Thoracic aorta (tissue), 2 donors: ENCODE results near the gene TXNRD2. TPM values are rescaled to one million over a fixed set of nuclear protein-coding genes. Genes with fewer than 3 reads are reported as not detected.

Experiments used
- ATAC-seq: fragments of 150-250 bp; one replicate; pipeline ENCODE4 v1.8.0; 2017; ENCODE audit warnings: low read depth; ENCODE audit not compliant: insufficient number of reproducible peaks, low FRiP score
- DNase-seq: peaks from one replicate; pipeline ENCODE4 v3.0.0-alpha.2; 2020; ENCODE audit warnings: low spot score
- H3K27ac ChIP-seq, 2 donors: fragments of 200-600 bp; sonication (generic); 1 replicate in 1 of 2; 2 replicates in 1 of 2; pipeline ENCODE4 v1.5.1; 2016; ENCODE audit warnings: mild to moderate bottlenecking in 2 of 2, moderate library complexity in 2 of 2
- H3K27me3 ChIP-seq: fragments of 200-600 bp; sonication (generic); replicated peaks from 2 replicates; pipeline ENCODE4 v1.6.0; 2016; ENCODE audit warnings: mild to moderate bottlenecking; ENCODE audit not compliant: insufficient read depth
- H3K36me3 ChIP-seq: fragments of 200-600 bp; sonication (generic); one replicate; pipeline ENCODE4 v1.5.1; 2016
- H3K4me1 ChIP-seq, 2 donors: fragments of 200-600 bp; sonication (generic); 1 replicate in 1 of 2; 2 replicates in 1 of 2; pipeline versions ENCODE4 v1.5.1 to v1.6.0; 2016; ENCODE audit warnings: low read depth in 2 of 2, mild to moderate bottlenecking in 1 of 2; ENCODE audit not compliant: control insufficient read depth in 1 of 2
- H3K4me3 ChIP-seq: fragments of 200-600 bp; sonication (generic); 2 replicates; pipeline ENCODE4 v1.5.1; 2016; ENCODE audit warnings: mild to moderate bottlenecking
- H3K9me3 ChIP-seq: fragments of 200-600 bp; sonication (generic); 2 replicates; pipeline ENCODE4 v1.5.1; 2016
- total RNA-seq, 2 donors: library from RNA; depleted of rRNA; stranded (reverse); fragments of >200 nt; gene quantifications; one replicate each; pipeline versions ENCODE4 v1.1.0 to v1.2.3, GENCODE V29; 2016
- TF ChIP-seq, protein P1 (sequence below): fragments of 200-600 bp; sonication (generic); IDR thresholded peaks from one replicate; pipeline ENCODE4 v1.5.1; 2019; ENCODE audit warnings: antibody characterized with exemption

TXNRD2 gene
- total RNA-seq, 2 donors from 2014 or later = 27.4 to 37.6 TPM

DNA sequence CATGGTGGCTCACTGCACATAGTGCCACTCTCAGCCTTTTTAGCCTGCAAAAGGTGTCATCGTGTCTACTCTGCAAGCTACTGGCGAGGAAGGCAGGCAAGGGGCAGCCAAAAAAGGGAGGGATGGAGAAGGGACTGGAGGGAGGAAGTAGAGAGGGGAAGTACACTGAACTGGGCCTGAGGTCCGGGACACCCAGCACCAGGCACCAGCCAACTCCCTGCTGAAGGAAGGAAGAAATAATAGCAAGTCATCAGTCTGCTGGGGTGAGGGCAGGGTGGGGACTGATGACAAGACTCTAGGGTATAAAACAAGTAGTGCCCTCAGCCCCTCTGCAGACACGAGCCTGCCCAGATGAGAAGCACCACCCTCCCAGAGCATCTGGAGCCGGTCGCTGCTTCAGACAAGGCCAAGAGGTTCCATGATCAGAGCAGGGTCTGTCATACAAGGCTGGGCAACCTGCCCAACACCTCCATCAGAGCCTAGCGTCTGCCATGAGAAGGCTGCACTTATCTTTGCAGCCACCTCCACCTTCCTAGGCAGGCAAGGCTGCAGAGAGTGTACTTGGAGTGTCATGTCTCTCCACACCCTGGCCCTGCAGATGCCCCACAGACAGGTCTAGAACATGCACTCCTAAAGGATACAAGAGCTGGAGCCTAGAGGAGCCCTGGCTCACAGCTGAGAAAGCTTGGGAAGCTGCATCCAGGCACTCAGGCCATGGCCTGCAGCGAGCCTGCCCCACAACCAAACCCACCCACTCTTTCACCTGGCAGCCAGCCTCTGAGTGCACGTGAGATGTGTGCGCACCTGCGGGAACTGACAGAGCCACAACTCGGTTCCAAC lies 9.0 kb downstream of the TXNRD2 start:
- H3K36me3 ChIP-seq = no peaks in the 10 kb centered on the region
- TF ChIP-seq, protein P1, sequence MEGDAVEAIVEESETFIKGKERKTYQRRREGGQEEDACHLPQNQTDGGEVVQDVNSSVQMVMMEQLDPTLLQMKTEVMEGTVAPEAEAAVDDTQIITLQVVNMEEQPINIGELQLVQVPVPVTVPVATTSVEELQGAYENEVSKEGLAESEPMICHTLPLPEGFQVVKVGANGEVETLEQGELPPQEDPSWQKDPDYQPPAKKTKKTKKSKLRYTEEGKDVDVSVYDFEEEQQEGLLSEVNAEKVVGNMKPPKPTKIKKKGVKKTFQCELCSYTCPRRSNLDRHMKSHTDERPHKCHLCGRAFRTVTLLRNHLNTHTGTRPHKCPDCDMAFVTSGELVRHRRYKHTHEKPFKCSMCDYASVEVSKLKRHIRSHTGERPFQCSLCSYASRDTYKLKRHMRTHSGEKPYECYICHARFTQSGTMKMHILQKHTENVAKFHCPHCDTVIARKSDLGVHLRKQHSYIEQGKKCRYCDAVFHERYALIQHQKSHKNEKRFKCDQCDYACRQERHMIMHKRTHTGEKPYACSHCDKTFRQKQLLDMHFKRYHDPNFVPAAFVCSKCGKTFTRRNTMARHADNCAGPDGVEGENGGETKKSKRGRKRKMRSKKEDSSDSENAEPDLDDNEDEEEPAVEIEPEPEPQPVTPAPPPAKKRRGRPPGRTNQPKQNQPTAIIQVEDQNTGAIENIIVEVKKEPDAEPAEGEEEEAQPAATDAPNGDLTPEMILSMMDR = no peak
- no peaks in the 10 kb centered on the region for H3K9me3 ChIP-seq
- H3K27ac ChIP-seq = no peak overlapping the region
- H3K4me3 ChIP-seq = no peak overlapping the region
- H3K4me1 ChIP-seq = no peaks in the 10 kb centered on the region
- no peaks in the 10 kb centered on the region for H3K27me3 ChIP-seq
- ATAC-seq (no peak), DNase-seq (no peak)

DNA sequence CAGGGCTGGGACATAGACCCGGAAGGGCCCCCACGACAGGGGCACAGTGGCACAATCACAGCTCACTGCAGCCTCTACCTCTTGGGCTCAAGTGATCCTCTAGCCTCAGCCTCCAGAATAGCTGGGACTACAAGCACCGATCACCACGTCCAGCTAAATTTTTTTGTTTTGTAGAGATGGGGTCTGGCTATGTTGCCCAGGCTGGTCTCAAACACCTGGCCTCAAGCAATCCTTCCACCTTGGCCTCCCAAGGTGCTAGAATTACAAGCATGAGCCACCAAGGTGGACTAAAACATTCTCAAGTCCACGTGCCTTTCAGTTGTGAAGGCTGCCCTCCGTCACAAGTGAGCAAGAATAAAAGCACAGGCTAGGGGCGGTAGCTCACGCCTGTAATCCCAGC lies 10.1 kb downstream of the TXNRD2 start:
- TF ChIP-seq, protein P1 = no peak
- no peak overlapping the region for H3K4me3 ChIP-seq
- DNase-seq (no peak), ATAC-seq (no peak)
- H3K4me1 ChIP-seq = no peaks in the 10 kb centered on the region
- H3K9me3 ChIP-seq = no peaks in the 10 kb centered on the region
- H3K27me3 ChIP-seq = no peaks in the 10 kb centered on the region
- no peaks in the 10 kb centered on the region for H3K36me3 ChIP-seq
- H3K27ac ChIP-seq = no peak overlapping the region

DNA sequence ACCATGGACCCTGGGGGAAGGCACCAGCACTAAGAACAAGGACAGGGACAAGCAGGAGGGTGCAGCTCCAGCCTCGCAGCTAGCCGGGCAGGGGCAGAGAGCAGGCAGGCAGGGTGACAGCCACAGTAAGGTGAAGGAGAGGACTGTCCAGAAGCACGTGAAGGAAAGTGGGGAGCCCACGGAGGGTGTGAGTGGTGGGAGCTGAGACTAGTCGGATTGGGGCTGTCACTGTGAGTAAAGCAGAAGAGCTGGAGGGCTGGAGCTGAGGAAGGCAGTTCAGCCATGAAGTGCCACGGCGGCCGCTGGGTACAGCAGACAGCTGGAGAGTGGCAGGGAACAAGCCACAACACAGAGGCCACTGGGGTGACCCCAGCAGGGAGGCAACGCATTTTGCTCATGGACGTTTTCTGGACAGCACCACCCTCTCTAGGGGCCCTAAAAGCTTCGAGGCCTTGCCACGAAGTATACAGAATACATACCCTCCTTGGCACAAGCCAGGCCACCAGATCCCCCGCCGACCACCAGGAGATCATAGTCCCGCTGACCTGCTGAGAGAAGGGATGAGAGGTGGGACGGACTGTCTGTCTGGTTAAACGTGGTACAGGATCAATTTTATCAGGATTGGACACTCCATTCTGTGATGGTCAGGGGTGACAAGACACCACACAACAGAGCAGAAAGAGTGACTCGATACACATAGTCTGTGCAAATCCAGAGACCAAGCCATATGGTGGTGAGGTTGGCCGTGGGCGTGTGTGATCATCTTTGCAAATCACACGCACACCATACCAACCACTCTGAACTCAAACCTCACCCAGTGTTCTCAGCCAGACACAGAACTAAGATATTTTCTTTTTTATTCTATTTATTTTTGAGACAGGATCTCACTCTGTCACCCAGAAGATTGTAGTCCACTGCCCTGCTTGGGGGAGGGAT lies 10.8 kb downstream of the TXNRD2 start:
- ATAC-seq = no peak
- Histone ChIP-seq H3K4me1 (no peaks in the 10 kb centered on the region), H3K4me3 (no peak overlapping the region), H3K27me3 (no peaks in the 10 kb centered on the region), H3K9me3 (no peaks in the 10 kb centered on the region), H3K36me3 (no peaks in the 10 kb centered on the region), H3K27ac (no peak overlapping the region)
- DNase-seq = no peak
- TF ChIP-seq, protein P1 = no peak

GRCh38 chr22:19929586-19930550 lies 11.8 kb downstream of the TXNRD2 start:
- ATAC-seq = no peak
- TF ChIP-seq, protein P1 = no peak
- Histone ChIP-seq H3K4me3 (no peak overlapping the region), H3K36me3 (no peaks in the 10 kb centered on the region), H3K27me3 (no peaks in the 10 kb centered on the region), H3K9me3 (no peaks in the 10 kb centered on the region), H3K4me1 (no peaks in the 10 kb centered on the region), H3K27ac (no peak overlapping the region)
- DNase-seq = no peak
